GOT3 (cell line): Measurements from ENCODE around the gene EPB41L1.

Source experiments
- DNase-seq: peaks from one replicate; lab custom pipeline; 2025; ENCODE audit warnings: mixed read lengths; lab: John Stamatoyannopoulos, UW

EPB41L1 gene

GRCh38 chr20:36281785-36282380, 127.3 kb downstream of the EPB41L1 start:
- DNase-seq = no peak
